ENCODE results near the gene TACR1.
"Not testable (repeated sequence)": the region's sequence is repeated elsewhere in the genome, so short reads cannot be mapped to it uniquely, and the experiment has no call there.

TACR1 gene

GRCh38 chr2:75194184-75194868, 5.0 kb downstream of the TACR1 start:
- DNase-seq: no peak

GRCh38 chr2:75192496-75192895, 6.8 kb downstream of the TACR1 start:
- no peak for DNase-seq

GRCh38 chr2:75190271-75190990, 8.9 kb downstream of the TACR1 start:
- DNase-seq: no peak

- no peak for DNase-seq
Observed at GRCh38 chr2:75186821-75187220, 12.5 kb downstream of the TACR1 start.

- DNase-seq: no peak
Observed at GRCh38 chr2:75182606-75183005, 16.7 kb downstream of the TACR1 start.

GRCh38 chr2:75180476-75180875, 18.8 kb downstream of the TACR1 start:
- DNase-seq: no peak

DNA sequence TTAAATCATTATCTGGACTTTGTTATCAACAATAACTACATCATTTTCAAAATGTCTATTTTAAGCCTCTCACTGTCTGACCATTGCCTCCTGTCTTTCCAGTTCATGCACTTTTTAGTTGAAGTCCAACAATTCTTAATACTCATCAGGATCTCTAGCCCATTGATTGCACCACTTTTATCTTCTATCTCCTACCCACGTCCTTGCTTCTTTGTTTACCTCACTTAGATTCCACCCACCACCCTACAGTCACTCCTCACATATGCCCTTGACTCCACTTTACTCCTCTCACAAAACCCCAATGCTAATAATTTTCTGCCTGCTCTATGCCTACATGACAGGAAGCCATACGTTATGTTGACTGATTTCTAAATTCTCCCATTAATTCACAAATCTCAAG, 21.9 kb downstream of the TACR1 start:
- no peak for DNase-seq

- no peak for DNase-seq
Observed at GRCh38 chr2:75175456-75175855, 23.9 kb downstream of the TACR1 start.

GRCh38 chr2:75174981-75175380, 24.3 kb downstream of the TACR1 start:
- DNase-seq: no peak

DNA sequence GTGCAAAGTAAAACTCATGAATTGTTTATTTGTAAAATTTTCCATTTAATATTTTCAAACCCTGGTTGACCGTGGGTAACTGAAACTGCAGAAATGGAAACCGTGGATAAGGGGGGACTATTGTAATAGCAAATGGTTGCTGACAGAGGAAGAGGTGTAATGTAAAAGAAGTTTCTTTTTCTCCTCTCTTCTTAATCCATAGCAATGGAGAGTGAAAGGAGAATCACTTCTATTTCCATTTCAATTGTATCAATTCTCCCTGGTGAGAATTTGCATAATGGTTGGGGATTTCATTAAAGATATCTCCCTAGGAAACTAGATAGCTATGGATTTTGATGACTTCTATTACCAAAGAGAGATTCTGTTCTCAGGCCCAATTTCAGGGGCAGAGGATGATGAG, 24.8 kb downstream of the TACR1 start:
- DNase-seq: no peak

GRCh38 chr2:75173740-75174139, 25.6 kb downstream of the TACR1 start:
- no peak for DNase-seq

DNA sequence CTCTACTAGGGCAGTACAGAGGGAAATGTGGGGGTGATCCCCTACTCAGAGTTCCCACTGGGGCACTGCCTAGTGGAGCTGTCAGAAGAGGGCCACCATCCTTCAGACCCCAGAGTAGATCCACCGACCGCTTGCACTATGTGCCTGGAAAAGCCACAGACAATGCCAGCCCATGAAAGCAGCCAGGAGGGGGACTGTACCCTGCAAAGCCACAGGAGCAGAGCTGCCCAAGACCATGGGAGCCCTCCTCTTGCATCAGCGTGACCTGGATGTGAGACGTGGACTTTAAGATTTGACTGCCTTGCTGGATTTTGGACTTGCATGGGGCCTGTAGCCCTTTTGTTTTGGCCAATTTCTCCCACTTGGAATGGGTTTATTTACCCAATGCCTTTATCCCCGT, 27.9 kb downstream of the TACR1 start:
- DNase-seq: not testable (repeated sequence)

GRCh38 chr2:75170889-75171288, 28.4 kb downstream of the TACR1 start:
- DNase-seq: no peak

GRCh38 chr2:75168186-75168585, 31.1 kb downstream of the TACR1 start:
- DNase-seq: no peak

DNA sequence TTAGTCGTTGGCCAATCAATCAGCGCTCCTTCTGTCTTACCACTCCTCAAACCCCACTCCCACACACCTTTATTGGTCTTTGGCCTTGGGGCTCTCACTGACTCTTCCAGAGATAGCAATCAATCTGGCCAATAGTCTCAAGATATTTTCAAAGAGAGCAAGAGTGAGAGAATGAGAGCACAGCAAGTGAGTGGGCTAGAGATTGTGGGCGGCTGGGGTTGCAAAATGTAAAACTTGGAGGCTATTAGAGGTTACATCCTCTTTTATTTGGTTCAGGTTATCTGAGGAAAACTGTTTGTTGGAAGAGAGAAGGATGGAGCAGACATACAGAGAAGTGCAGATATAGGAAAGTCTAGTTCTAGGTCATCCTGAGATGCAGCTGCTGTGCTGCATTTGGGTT, 32.8 kb downstream of the TACR1 start:
- DNase-seq: no peak

- DNase-seq: peak; percentile 5
Observed at GRCh38 chr2:75162897-75163296, 36.4 kb downstream of the TACR1 start.

GRCh38 chr2:75162259-75162658, 37.1 kb downstream of the TACR1 start:
- no peak for DNase-seq

DNA sequence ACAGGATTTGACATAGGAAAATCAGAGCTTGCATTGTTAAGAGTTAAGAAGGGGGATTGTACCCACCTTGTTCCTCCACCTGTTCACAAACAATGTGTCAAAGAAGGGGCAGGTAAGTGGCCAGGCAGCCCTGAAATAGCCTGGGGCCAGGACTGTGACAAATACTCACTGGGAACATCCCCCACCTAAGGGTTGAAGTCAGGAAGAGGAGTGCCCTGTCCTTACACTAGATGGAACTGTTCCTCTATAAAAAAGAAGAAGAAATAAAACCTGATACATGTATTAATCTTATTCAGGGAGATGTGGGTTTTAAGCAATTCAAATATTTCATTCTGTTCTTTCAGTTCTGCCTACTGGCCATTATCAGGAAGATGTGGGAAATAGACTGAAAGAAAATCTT, 41.9 kb downstream of the TACR1 start:
- no peak for DNase-seq

DNA sequence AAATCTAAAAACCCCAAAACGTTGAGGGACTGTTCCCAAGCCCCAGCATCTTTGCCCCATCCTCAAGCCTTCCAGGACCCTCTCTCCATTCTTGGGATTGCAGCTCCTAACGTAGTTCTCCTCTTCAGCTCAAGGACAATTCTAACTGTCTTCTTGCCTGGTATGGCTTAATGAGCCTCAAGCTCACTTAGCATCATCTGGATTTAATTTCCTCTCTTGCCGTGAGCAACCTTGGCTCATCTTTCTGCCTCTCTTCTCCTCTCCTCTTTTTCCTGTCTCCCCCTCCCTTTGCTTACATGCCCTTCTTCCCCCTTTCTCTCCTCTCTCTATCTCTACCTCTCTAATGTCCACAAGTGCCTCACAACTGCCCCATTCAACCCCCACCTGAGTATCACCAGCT, 44.2 kb downstream of the TACR1 start:
- DNase-seq: no peak

DNA sequence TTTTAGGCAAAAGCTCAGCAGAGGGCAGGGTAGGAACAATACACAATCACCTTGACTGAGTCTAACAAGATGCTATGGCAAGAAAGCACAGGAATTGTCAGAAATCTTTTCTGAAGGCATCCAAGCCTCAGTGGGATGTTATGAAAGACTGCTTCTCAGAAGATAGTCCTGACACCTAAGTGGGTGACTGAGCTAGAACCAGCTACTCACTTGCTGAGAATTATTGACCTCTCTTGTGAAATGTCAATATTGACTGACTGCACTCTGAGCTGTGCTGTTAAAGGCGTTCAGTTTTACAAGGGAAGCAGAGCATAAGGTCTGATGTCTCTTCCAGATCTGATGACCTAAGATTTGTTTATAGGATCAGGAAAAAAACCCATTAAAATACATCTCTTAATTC, 46.1 kb downstream of the TACR1 start:
- no peak for DNase-seq

- not testable (repeated sequence) for DNase-seq
Observed at GRCh38 chr2:75152243-75152642, 47.1 kb downstream of the TACR1 start.

DNA sequence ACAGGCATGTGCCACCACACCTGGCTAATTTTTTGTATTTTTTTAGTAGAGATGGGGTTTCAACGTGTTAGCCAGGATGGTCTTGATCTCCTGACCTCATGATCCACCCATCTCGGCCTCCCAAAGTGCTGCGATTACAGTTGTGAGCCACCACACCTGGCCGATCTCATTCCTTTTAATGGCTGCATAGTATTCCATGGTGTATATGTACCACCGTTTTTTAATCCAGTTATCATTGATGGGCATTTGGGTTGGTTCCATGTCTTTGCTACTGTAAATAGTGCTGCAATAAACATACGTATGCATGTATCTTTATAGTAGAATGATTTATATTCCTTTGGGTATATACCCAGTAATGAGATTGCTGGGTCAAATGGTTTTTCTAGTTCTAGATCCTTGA, 51.4 kb downstream of the TACR1 start:
- DNase-seq: not testable (repeated sequence)

- no peak for DNase-seq
Observed at GRCh38 chr2:75146606-75147332, 52.6 kb downstream of the TACR1 start.

GRCh38 chr2:75146221-75146605, 53.1 kb downstream of the TACR1 start:
- DNase-seq: not testable (repeated sequence)
